Measurements from ENCODE around the gene ARHGAP25.
A peak's percentile ranks its signal among the peaks of the same experiment; 100 is the strongest.

The ARHGAP25 gene

DNA sequence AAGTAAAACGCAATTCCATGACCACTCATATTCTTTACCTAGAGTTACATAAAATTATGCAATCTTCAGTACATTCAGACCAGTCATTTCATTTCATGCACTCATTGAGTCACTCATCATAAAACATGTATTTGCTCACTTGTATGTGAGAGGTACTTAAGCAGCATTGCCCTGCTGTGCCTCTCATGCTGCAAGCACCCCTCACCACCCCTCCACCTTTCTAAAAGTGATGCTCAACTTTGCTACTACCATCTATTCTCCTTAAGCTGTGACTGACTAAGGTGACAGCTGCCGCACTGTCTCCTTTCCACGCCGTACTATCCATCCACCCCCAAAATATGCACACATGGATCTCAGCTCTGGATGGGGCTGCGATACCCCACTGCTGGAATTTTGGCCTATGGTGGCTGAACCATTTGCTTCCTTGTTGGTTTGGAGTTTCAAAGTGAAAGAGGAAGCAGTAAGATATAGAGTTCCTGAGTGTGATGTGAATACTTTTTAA lies 7.2 kb downstream of the ARHGAP25 start:
- H3K27me3 ChIP-seq (ENCODE audit: insufficient read depth, poor library complexity, severe bottlenecking), result no peaks in the 10 kb centered on the region
- no peaks in the 10 kb centered on the region for H3K9me3 ChIP-seq (ENCODE audit: severe bottlenecking)
- H3K36me3 ChIP-seq (ENCODE audit: low read depth), result no peaks in the 10 kb centered on the region
- TF ChIP-seq, protein P1, sequence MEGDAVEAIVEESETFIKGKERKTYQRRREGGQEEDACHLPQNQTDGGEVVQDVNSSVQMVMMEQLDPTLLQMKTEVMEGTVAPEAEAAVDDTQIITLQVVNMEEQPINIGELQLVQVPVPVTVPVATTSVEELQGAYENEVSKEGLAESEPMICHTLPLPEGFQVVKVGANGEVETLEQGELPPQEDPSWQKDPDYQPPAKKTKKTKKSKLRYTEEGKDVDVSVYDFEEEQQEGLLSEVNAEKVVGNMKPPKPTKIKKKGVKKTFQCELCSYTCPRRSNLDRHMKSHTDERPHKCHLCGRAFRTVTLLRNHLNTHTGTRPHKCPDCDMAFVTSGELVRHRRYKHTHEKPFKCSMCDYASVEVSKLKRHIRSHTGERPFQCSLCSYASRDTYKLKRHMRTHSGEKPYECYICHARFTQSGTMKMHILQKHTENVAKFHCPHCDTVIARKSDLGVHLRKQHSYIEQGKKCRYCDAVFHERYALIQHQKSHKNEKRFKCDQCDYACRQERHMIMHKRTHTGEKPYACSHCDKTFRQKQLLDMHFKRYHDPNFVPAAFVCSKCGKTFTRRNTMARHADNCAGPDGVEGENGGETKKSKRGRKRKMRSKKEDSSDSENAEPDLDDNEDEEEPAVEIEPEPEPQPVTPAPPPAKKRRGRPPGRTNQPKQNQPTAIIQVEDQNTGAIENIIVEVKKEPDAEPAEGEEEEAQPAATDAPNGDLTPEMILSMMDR (IDR thresholded peaks at IDR 0.05; ENCODE audit: poor library complexity, severe bottlenecking), result no peak
- peaks cover 14% of the 10 kb centered on the region for H3K4me1 ChIP-seq (ENCODE audit: insufficient read depth, poor library complexity, severe bottlenecking)
- DNase-seq (ENCODE audit: low spot score) (no peak), ATAC-seq (ENCODE audit: low read depth) (peak; percentile 66)
- no peak overlapping the region for H3K27ac ChIP-seq (ENCODE audit: poor library complexity, severe bottlenecking)
- no peak overlapping the region for H3K4me3 ChIP-seq (ENCODE audit: severe bottlenecking)

DNA sequence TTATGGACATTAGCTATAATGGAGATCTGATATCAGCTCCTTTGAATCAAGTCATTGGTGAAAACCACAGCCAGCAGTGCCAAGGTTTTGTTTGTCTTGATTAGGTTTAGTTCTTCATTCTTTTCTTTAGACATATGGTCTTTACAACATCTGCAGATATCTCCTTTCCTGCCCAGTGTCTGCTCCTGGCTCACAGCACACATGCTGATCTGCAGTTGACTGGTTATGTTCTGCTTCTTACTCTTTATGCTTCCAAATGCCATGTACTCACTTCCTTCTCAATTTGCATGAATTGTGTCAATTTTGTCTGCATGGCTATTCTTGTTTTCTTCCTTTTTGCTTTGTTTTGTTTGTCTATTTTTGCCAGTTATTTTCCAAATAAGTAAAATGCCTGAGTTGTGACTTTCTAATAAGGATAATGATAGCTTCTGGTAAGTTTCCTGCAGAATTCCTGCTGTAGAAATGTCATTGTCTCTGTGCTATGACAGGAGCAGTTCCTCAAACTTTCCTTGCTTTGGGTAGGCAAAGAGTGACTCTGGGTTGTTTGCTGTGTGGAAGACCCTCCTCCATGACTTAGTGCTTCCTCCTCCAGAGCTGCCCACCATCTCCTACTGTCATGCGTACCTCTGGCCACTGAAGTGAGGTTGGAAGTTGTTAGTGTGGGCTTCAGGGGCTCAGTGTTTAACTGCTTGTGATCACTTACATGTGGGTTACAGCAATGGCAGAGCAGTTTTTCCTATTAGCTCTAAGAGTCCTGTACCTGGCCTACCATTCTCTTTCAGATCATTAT lies 8.2 kb downstream of the ARHGAP25 start:
- TF ChIP-seq, protein P1 (IDR thresholded peaks at IDR 0.05; ENCODE audit: poor library complexity, severe bottlenecking), result no peak
- Histone ChIP-seq H3K36me3 (ENCODE audit: low read depth) (no peaks in the 10 kb centered on the region), H3K27ac (ENCODE audit: poor library complexity, severe bottlenecking) (no peak overlapping the region), H3K27me3 (ENCODE audit: insufficient read depth, poor library complexity, severe bottlenecking) (no peaks in the 10 kb centered on the region), H3K9me3 (ENCODE audit: severe bottlenecking) (no peaks in the 10 kb centered on the region), H3K4me3 (ENCODE audit: severe bottlenecking) (no peak overlapping the region), H3K4me1 (ENCODE audit: insufficient read depth, poor library complexity, severe bottlenecking) (peaks cover 14% of the 10 kb centered on the region)
- ATAC-seq (ENCODE audit: low read depth) (no peak), DNase-seq (ENCODE audit: low spot score) (no peak)

DNA sequence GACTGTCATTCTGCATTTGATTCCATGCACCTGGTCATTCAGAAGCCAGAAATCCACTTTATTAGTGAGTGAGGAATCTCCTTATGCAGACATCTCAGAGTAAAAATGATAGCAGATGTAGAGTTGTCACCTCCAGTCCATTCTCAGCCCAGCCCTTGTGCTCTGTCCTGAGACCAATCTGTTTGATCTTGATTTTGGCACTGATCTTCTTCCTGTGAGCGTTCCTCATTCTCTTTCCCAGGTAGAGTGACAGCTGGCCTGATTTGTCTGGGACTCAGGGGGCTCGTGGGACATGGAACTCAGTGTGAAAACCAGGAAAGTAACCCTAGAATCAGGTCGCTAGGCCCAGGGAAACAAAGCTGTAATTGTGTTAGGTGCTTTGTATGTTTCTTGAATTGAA lies 8.9 kb downstream of the ARHGAP25 start:
- ATAC-seq (ENCODE audit: low read depth), result no peak

DNA sequence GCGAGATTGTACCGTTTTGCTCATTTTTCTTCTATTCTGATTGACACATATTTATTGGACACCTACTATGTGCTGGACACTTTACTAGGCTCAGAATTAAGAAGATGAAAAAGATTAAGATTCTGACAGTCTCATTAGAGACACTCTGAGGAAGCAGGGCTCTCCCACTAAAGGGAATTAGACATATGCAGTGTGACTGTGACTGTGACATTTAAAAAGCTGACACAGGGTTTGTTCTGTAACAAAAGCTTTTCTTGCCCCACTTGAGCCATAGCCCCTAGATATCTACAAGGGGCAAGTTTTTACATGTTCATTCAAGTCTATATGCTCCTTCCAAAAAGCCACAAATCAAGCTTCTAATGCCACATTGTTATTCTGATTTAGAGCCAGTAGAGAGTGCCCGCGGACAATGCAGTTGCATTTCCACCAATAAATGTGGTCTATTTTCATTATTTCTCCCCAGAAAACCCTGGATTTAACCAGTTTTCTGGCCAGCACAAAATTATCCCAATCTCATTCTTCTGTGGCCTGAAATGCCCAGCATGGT lies 9.8 kb downstream of the ARHGAP25 start:
- Histone ChIP-seq H3K36me3 (ENCODE audit: low read depth) (no peaks in the 10 kb centered on the region), H3K4me3 (ENCODE audit: severe bottlenecking) (no peak overlapping the region), H3K27ac (ENCODE audit: poor library complexity, severe bottlenecking) (no peak overlapping the region), H3K9me3 (ENCODE audit: severe bottlenecking) (no peaks in the 10 kb centered on the region), H3K27me3 (ENCODE audit: insufficient read depth, poor library complexity, severe bottlenecking) (no peaks in the 10 kb centered on the region), H3K4me1 (ENCODE audit: insufficient read depth, poor library complexity, severe bottlenecking) (peaks cover 14% of the 10 kb centered on the region)
- DNase-seq (ENCODE audit: low spot score), result no peak
- no peak for ATAC-seq (ENCODE audit: low read depth)
- TF ChIP-seq, protein P1 (IDR thresholded peaks at IDR 0.05; ENCODE audit: poor library complexity, severe bottlenecking), result peak; percentile 46

More for the DNA sequence above, 8.9 kb downstream of the ARHGAP25 start:
- no peaks in the 10 kb centered on the region for H3K27me3 ChIP-seq (ENCODE audit: insufficient read depth, poor library complexity, severe bottlenecking)
- TF ChIP-seq, protein P1 (IDR thresholded peaks at IDR 0.05; ENCODE audit: poor library complexity, severe bottlenecking), result no peak
- no peak overlapping the region for H3K27ac ChIP-seq (ENCODE audit: poor library complexity, severe bottlenecking)
- H3K36me3 ChIP-seq (ENCODE audit: low read depth), result no peaks in the 10 kb centered on the region
- H3K4me3 ChIP-seq (ENCODE audit: severe bottlenecking), result no peak overlapping the region
- H3K9me3 ChIP-seq (ENCODE audit: severe bottlenecking), result no peaks in the 10 kb centered on the region
- DNase-seq (ENCODE audit: low spot score), result no peak
- H3K4me1 ChIP-seq (ENCODE audit: insufficient read depth, poor library complexity, severe bottlenecking), result peaks cover 14% of the 10 kb centered on the region

DNA sequence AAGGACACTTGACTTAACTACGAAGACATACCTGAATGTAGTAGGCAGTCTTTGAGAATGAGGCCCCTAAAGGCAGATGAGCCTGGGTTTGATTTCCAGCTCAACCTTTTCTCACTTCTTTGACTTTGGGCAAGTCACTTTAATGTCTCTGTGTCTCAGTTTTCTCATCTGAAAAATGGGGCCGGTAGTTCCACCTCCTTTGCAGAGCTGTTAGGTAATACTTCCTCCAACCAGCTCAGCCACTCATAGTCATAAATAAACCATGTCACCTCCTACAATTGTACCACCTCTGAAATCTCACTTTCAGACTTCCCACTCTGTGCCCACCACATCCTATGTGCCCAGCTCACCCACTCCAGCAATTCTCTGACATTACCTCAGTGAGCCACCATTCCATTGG lies 10.4 kb downstream of the ARHGAP25 start:
- DNase-seq (ENCODE audit: low spot score), result no peak
- peaks cover 14% of the 10 kb centered on the region for H3K4me1 ChIP-seq (ENCODE audit: insufficient read depth, poor library complexity, severe bottlenecking)
- H3K9me3 ChIP-seq (ENCODE audit: severe bottlenecking), result no peaks in the 10 kb centered on the region
- no peaks in the 10 kb centered on the region for H3K36me3 ChIP-seq (ENCODE audit: low read depth)
- H3K27ac ChIP-seq (ENCODE audit: poor library complexity, severe bottlenecking), result no peak overlapping the region
- TF ChIP-seq, protein P1 (IDR thresholded peaks at IDR 0.05; ENCODE audit: poor library complexity, severe bottlenecking), result no peak
- no peak for ATAC-seq (ENCODE audit: low read depth)
- H3K27me3 ChIP-seq (ENCODE audit: insufficient read depth, poor library complexity, severe bottlenecking), result no peaks in the 10 kb centered on the region
- H3K4me3 ChIP-seq (ENCODE audit: severe bottlenecking), result no peak overlapping the region

All from RWPE2 (cell line).